NCI-H345 treated with DMSO at 0.1 percent for 48 hours (cell line): ENCODE measurements around the gene MTG2.

Experiments used
- DNase-seq: peaks from one replicate; lab custom pipeline; 2025; ENCODE audit not compliant: unreplicated experiment; lab: John Stamatoyannopoulos, UW

The MTG2 gene, protein sequence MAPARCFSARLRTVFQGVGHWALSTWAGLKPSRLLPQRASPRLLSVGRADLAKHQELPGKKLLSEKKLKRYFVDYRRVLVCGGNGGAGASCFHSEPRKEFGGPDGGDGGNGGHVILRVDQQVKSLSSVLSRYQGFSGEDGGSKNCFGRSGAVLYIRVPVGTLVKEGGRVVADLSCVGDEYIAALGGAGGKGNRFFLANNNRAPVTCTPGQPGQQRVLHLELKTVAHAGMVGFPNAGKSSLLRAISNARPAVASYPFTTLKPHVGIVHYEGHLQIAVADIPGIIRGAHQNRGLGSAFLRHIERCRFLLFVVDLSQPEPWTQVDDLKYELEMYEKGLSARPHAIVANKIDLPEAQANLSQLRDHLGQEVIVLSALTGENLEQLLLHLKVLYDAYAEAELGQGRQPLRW

DNA sequence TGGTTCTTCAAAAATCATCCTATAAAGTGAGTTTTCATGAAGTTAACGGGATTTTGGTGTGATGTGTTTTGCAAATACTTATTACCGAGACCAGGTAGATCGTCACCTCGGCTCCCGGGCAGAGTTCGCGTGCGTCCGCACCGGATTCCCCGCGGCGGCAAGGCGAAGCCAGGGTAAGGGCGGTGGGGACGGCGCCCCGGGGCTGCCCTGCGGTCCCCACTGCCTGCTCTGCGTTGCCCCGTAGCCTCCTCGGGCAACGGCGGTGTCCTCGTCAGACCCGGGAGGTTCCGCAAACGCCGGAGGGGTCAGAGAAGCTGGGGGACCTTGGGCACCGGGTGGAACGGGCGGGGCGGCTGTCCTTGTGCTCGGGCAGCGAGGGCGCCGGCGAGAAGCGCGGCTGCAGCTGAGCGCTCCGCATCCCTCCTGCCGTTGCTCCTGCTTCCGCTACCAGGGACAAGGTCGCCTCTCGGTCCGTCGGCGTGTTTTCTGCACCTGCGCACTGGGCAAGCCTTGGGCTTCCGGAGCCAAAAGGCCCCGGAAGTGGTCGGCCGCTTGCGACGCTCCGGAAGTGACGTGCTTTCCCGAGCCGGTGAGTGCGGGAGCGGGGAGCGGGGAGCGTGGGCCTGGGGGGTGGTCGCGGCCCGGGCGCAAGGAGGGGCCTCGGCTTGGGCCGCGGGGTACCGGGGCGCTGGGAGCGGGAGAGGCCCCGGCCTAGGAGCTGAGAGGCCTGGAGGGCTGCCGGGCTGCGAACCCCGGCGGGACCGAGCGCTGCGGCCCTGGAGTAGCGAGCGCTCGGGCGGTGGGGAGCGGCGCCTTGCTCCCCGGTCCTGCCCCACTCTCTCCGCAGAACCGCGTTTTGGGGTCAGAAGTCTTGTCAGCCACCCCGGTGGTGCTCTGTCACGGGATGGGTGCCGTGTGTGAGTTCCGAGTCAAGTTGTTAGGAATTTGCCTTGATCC lies at the start of gene MTG2:
TSS of gene MTG2 (plus strand) at position 560 of the 957 bp plus-strand sequence. CDS start 10,393 bp downstream, outside the sequence.
- peak; percentile 94 for DNase-seq

DNA sequence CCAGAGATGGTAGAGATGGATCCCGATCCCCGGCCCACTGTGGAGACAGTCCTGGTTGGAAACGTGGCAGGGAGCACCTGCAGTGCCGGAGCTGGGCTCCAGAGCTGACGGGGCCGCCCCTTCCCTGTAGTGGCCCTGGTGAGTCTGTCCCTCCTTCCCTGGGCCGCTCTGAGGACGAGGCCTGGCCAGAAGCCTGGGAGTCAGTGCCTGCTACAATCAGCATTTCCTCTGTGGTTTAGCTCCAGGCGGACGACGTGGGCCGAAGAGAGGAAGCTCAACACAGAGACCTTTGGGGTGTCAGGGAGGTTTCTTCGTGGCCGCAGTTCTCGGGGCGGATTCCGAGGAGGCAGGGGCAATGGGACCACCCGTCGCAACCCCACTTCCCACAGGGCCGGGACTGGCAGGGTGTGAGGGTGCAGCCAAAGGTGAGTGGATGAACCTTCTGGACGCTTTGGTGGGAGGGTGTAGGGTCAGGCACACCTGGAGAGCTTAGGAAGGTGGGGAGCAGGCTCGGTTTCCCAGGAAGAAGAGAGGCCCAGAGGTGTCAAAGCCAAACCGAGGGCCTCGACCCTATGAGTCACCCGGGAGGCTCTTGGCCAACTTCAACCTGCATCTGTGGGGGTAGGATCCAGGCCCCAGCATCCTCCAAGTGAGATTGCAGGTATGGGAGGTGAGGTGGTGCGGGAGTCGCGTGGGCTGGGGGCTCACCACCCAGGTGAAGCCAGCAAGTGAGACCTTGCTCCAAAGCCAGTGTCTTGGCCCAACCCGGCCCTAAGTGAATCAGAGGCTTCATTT lies 49.6 kb upstream of the MTG2 start:
- no peak for DNase-seq

DNA sequence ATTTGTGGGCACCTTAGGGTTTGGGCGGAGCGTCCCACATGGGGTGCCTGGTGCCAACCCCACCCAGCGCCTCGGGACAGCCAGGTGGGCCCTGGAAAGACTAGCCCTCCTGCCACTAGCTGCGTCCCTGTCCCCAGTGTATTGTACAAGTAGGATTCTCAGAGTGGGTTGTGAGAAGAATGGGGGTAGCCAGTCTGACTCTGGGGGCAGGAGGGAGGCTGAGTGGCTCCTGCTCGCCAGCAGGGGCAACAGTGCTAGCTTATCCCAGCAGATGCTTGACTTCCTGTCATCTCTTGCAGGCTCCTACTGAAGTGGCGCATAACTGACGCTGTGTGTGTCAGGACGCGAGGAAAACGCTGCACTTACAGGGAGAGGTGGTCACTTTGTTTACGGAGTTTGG lies 49.0 kb upstream of the MTG2 start:
- no peak for DNase-seq

DNA sequence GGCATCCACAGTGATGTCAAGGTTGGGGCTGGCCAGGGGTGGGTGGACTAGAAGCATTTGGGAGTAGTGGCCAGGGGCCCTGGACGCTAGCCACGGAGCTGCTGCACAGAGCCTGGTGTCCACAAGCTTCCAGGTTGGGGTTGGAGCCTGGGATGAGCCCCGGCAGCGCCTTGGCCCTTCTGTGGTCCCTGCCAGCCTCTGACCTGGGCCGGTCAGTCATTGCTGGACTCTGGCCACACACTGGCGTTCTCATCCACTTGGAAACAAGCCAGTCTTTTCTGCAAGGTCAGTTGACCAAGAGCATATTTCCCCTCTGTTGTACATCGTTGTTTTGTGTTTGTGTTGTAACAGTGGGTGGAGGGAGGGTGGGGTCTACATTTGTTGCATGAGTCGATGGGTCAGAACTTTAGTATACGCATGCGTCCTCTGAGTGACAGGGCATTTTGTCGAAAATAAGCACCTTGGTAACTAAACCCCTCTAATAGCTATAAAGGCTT lies 48.0 kb upstream of the MTG2 start:
- no peak for DNase-seq

DNA sequence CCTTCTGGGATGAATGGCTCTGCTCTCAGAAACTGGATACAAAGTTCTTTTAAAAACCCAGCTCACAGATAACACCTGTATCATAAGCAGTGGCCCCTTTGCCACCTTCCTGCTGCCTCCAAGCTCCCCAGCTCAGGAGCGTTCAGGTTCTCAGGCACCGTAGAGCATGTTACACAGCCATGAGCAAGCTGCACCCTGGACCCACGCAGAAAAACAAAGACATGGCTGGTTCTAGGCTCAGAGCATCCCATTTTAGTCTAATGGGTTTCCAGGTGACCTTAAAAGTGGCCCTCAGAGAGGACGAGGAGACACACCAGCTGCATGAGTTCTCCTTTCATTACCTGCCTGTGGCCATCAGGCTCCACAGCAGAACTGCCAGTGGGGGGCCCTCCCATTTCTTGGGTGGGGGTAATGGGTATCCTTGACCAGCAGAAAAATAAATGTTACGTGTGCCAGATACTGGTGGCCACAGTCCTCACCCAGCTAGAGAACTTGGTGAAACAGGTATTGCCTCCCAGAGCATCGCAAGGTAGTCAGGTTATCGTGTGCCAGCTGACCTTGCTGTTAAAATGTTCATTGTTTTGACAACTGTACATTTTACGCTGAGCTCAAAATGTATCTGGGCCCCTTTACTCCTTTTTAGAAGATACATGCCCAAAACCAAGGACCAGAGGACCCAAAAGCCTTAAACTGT lies 47.1 kb upstream of the MTG2 start:
- DNase-seq, result no peak

DNA sequence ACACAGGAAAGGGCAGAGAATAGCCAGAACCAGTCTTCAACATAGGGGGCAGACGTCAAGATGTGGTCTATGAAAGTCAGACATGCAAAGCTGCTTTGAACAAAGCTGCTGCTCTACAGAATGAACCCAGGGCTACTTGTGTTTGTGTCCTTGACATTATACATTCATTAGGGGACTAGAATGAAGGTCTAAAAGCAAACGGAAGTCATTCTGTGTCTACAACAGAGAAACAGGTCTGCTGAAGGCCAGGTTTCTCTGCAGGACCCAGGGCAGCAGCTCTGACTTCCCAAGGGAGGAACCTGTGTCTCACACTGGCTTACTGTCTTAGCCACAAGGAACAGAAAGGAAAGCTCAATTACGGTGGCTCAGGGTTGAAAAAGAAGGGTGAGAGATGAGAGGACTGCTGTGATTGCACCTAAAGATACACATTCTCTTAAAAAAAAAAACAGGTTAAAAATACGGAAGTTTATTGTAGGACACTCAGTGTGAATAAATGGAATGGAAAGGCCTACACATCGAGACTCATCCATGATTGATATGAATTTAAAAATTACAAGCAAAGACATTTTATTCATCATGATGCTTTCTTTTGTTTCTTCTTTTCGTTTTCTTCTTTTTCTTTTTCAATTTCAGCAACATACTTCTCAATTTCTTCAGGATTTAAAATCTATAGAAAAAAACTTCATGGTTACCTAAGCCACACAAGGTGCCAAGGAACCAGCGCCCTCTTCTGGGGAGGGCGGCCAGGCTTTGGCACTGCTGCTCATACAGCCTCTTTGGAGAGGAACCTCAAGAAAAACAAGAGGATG lies 46.3 kb upstream of the MTG2 start:
- DNase-seq, result no peak

DNA sequence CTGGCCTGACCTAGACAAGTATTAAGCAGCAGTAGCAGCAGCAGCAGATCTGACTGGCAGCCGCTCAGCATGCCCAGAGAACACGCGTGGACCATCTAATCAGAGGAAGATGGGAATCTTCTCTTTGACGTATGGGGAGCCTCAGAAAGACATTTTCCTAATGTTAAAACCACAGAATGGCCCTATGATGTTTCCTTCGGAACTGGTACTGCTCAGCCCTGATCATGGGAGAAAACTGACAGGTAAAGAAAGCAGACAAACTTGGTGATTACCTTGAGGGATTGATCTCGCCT lies 45.8 kb upstream of the MTG2 start:
- DNase-seq, result no peak

DNA sequence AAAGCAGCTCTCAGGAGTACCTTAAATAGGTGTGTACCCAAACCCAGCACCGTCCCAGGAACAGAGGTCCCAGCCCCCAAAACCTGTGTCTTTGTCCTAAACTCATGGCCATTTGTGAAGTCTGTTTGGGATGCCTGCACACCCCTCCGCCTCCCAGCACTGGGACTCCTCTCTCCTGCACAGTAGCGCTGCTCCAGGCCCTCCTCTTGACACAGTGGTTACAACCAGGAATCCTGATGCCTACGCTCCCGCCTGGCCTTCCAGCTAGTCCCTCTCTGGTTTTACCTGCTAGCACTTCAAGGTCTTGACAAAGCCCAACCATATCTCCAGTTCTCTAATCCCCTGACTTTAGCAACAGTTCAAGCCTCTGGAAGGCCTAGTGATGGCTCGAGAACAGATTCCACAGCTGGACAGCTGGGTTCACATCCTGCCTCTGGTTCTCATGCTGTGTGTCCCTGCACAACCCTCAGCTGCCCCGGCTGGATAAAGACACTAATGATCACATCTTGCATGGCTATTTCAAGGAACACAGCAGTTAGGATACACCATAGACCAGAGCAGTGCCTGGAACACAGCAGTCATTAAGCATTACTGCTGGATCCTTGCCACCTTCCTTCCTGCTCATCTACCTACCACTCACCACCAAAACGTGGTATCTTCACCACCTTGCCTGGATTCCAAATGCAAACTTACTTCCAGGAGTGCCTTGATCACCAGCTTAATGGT lies 45.2 kb upstream of the MTG2 start:
- DNase-seq, result no peak

DNA sequence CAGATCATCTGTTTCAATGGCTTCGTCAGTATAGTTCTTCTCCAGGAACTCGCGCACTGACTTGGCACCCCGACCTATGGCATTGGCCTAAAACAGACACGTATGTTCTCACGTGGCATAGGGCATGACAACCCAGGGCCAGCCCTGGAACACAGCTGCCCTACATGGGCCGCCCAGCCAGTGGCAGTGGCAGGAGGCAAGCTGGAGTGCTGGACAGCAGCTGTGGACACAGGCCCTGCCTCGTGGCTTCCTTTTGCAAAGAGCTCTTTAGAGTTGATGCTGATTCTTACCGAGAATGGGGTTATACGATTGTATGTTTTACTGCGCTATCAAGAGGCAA lies 44.7 kb upstream of the MTG2 start:
- DNase-seq, result no peak

DNA sequence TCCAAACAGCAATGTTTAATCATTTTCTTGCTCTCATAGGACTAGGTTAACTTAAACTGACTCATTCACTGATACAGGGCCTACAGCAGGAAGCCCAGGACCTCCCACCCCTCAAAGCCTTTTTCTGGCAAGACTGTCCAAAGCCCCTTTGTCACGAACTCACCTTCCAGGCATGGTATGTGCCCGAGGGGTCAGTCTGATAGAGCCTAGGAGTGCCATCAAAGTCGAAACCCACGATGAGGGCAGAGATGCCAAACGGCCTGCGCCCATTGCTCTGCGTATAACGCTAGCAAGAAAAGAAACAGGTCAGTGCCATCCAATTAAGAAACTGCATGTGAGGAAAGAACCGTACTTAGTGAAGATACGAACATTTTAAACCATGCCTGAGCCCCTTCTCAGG lies 43.9 kb upstream of the MTG2 start:
- DNase-seq, result no peak

DNA sequence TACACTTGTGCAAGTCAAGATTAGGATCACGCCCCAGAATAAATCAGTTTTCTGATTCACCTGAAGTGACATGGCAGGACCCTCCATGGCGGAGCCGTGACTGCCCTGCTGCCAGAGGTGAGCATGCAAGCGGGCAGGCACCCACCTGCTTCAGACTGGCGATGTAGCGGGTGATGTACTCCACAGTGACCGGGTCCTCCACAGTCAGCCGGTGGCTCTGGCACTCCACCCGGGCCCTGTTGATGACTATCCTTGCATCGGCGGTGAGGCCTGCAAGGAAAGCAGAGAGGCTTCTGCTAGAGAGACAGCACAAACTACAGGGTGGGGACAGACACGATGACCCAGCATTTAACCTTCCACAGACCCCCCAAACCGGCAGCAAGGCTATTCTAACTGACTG lies 43.2 kb upstream of the MTG2 start:
- DNase-seq, result no peak

DNA sequence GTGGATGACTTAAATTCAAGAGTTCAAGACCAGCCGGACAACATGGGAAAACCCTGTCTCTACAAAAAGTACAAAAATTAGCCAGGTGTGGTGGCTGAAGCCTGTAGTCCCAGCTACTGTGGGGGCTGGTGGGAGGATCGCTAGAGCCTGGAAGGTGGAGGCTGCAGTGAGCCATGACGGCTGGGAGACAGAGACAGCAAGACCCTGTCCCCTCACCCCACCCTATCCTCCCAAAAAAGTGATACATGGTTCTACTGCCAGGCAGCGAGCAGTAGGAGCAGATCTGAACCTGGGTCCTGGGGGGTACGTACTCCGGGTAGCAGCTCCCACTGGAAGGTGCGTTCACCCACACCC lies 41.8 kb upstream of the MTG2 start:
- DNase-seq, result no peak

DNA sequence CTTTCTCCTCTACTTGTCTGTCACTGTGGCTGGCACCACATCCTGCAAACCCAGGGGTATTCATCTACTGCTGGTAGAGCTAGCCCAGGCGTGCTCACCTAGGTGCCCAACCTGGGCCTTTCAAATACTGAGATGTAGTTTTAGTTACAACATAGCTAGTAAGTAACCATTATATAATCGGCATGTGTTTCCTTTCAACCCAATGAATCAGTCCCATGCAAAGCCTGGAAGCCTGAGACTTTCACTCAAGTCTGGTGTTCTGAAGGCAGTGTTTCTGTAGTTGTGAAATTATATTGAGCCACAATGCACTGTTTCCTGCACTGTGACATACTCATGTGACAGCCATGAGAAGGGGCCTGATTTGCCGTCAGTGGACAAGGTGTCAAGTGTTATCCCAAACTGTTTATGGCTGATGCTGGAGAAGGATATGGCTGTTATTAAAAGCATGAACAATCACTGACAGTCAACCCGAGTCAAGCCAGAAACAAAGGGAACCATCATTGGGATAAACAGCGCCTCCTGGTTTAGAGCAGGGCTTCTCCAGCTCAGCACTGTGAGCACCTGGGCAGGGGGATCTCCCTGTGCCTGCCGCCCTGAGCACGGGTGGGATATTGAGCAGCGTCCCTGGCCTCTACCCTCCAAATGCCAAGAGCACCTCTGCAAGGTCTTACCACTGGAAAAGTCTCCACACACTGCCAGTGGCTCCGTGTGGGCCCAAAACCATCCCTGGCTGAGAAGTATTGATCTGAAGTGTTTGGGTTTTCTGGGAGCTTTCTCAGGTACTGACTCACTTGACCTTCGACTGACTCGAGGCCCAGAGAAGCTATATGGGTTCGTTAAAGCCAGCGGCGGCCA lies 41.2 kb upstream of the MTG2 start:
- DNase-seq, result no peak

DNA sequence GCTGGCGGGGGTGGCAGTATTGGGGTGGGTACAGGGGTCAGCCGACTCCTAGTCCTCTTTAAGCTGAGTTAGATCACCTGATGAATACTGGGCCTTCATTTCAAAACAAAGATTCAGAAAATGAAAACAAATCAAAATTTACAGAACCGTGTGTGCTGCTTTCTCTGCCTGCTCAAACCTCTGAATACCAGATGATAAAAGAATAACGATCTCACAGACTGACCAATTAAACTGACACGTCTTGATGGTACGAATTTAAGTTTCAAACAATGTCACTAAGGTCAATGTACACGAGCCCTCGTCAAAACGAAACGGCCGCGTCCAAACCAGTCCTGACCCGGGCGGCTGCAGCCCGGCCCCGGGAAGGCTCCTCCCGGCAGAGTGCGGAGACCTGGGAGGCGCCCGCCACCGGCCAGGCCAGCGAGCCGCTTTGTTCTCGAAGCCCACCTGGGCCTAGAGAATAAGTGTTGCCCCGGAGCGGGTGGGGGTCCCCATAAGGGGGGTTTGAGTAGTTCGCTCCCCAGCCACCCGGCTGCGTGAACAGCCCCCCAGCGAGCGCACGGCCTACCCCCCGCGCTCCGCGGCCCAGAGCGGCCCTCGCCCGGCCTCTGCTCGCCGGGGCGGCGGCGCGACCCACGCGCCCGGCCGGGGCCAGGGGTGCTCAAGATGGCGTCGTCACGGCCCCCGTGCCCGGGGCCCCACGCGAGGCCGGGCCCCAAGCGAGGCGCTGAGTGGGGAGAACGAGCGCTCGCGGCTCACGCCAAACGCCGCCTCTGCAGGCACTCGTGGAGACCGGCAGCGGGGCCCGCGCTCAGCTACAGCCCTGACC lies 40.4 kb upstream of the MTG2 start:
- no peak for DNase-seq

DNA sequence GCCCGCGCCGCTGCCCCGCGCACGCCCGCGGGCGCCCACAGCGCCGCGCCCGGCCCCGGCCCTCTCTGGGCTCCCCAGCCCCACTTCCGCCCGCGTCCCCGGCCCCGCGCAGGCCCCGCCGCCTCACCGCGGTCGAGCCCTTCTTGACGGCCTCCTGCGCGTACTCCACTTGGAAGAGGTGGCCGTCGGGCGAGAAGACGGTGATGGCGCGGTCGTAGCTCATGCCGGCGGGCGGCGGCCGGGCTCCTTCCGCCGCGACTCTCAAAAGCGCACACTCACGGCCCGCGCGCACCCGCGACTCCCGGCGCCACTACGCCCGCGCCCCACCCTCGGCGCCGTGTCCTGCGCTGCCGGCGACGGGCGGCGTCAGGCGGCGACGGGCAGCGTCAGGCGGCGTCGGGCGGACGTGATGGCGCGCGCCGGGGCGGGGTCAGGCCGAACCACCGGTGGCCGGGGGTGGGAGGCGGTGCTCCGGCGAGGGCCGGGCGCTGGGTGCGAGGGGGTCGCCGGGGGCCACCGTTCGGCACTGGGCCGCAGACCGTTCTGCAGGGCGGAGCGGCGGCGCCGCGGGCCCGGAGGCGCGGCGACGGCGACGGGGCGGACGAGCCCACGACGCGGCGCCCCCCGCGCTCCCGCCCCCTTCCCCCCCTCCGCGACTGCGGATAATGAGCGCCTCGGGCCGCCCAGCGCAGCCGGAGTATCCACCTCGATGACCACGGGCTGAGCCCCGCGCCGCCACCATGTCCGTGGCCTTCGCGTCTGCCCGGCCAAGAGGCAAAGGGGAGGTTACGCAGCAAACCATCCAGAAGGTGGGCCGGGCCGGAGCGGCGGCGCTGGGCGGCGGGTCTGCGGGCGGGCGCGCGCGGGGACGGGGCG lies 39.5 kb upstream of the MTG2 start, which contains the start of the genes PSMA7 and SS18L1:
TSS of gene PSMA7 (minus strand) at position 314 of the 876 bp plus-strand sequence. CDS start at position 223, 91 bp downstream.
TSS of gene SS18L1 (plus strand) at position 689 of the 876 bp plus-strand sequence. CDS start at position 741, 52 bp downstream.
- peak; percentile 84 for DNase-seq
